Skeletal muscle tissue (tissue), 4 donors: Measurements from ENCODE around the gene IRAK1. TPM values are rescaled to one million over a fixed set of nuclear protein-coding genes. Genes with fewer than 3 reads are reported as not detected.

ENCODE experiments used
- H3K27ac ChIP-seq: one replicate; pipeline ENCODE4 v1.7.0; 2013; ENCODE audit warnings: mild to moderate bottlenecking, low read depth, low read length, inconsistent platforms
- H3K27me3 ChIP-seq, 3 donors: one replicate each; pipeline ENCODE4 v1.7.0; 2013; ENCODE audit warnings: low read length in 3 of 3; ENCODE audit not compliant: control insufficient read depth in 3 of 3, insufficient read depth in 3 of 3
- H3K36me3 ChIP-seq, 3 donors: one replicate each; pipeline ENCODE4 v1.7.0; 2013; ENCODE audit warnings: low read length in 3 of 3; ENCODE audit not compliant: control insufficient read depth in 3 of 3, insufficient read depth in 3 of 3
- H3K4me1 ChIP-seq, 3 donors: one replicate each; pipeline ENCODE4 v1.7.0; 2013; ENCODE audit warnings: low read length in 3 of 3, mild to moderate bottlenecking in 3 of 3; ENCODE audit not compliant: control insufficient read depth in 3 of 3, insufficient read depth in 3 of 3
- H3K4me3 ChIP-seq, 3 donors: one replicate each; pipeline ENCODE4 v1.7.0; 2013; ENCODE audit warnings: low read length in 3 of 3
- H3K9ac ChIP-seq, 3 donors: one replicate each; pipeline ENCODE4 v1.7.0; 2013; ENCODE audit warnings: low read length in 3 of 3, mild to moderate bottlenecking in 3 of 3, moderate library complexity in 2 of 3, low read depth in 1 of 3
- H3K9me3 ChIP-seq, 3 donors: one replicate each; pipeline ENCODE4 v1.7.0; 2013; ENCODE audit warnings: low read length in 3 of 3; ENCODE audit not compliant: control insufficient read depth in 3 of 3
- total RNA-seq: library from RNA; depleted of rRNA; stranded (reverse); fragments of >200 nt; gene quantifications from one replicate; pipeline ENCODE4 v1.2.3, GENCODE V29; 2014
- donor health status: Osteomylitis.

The IRAK1 gene
- total RNA-seq, 1 donor from 2014 or later, result 11.0 TPM

GRCh38 chrX:154030266-154030665 lies 10.6 kb upstream of the IRAK1 start:
- Histone ChIP-seq H3K9me3 (no peaks in the 10 kb centered on the region), H3K9ac (no peak overlapping the region), H3K36me3 (peaks cover 13 to 17% (median 16%) of the 10 kb centered on the region in 3 donors), H3K27ac (no peak overlapping the region), H3K27me3 (no peaks in the 10 kb centered on the region), H3K4me3 (no peak overlapping the region), H3K4me1 (peaks cover 0 to 18% (median 16%) of the 10 kb centered on the region in 3 donors)

DNA sequence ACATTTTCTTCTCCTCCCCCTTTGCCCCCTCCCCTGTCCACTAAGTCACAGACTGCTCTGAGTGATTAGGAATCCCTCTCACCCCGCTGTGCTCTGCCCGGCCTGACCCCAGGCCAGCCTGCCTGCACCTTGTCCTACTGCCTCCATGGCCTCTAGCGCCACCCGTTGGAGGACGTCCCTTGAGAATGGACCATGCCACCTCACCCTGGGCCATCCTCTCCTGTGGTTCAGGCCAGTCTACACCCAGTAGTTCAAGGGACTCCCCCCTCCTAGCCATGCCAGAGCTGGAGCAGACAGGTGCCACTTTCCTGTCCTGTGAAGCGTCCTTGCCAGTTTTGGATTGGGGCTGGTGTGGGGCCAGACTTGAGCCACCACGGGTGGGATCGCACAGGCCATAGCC lies 9.7 kb upstream of the IRAK1 start:
- Histone ChIP-seq H3K9me3 (no peaks in the 10 kb centered on the region), H3K27ac (no peak overlapping the region), H3K27me3 (peaks cover 0 to under 1% (median 0%) of the 10 kb centered on the region in 3 donors), H3K9ac (no peak overlapping the region), H3K4me3 (no peak overlapping the region), H3K36me3 (peaks cover 13 to 17% (median 16%) of the 10 kb centered on the region in 3 donors), H3K4me1 (peaks cover 0 to 21% (median 19%) of the 10 kb centered on the region in 3 donors)

GRCh38 chrX:154028502-154029184 lies 8.9 kb upstream of the IRAK1 start:
- peaks cover 0 to 2% (median 0%) of the 10 kb centered on the region in 3 donors for H3K27me3 ChIP-seq
- H3K36me3 ChIP-seq, result peaks cover 13 to 17% (median 16%) of the 10 kb centered on the region in 3 donors
- no peak overlapping the region for H3K4me3 ChIP-seq
- no peaks in the 10 kb centered on the region for H3K9me3 ChIP-seq
- H3K4me1 ChIP-seq, result peaks cover 0 to 18% (median 17%) of the 10 kb centered on the region in 3 donors
- no peak overlapping the region for H3K9ac ChIP-seq
- no peak overlapping the region for H3K27ac ChIP-seq

GRCh38 chrX:154027986-154028385 lies 8.3 kb upstream of the IRAK1 start:
- Histone ChIP-seq H3K27ac (no peak overlapping the region), H3K4me1 (peaks cover 0 to 15% (median 13%) of the 10 kb centered on the region in 3 donors), H3K27me3 (peaks cover 0 to 2% (median 0%) of the 10 kb centered on the region in 3 donors), H3K4me3 (no peak overlapping the region), H3K9ac (no peak overlapping the region), H3K9me3 (no peaks in the 10 kb centered on the region), H3K36me3 (peaks cover 13 to 17% (median 16%) of the 10 kb centered on the region in 3 donors)

GRCh38 chrX:154027022-154027402 lies 7.3 kb upstream of the IRAK1 start:
- Histone ChIP-seq H3K4me3 (no peak overlapping the region), H3K4me1 (peaks cover 0 to 19% (median 13%) of the 10 kb centered on the region in 3 donors), H3K36me3 (peaks cover 13 to 17% (median 15%) of the 10 kb centered on the region in 3 donors), H3K9ac (no peak overlapping the region), H3K27me3 (peaks cover 0 to 2% (median 0%) of the 10 kb centered on the region in 3 donors), H3K27ac (no peak overlapping the region), H3K9me3 (no peaks in the 10 kb centered on the region)

- H3K4me3 ChIP-seq, result no peak overlapping the region
- peaks cover 7 to 13% (median 11%) of the 10 kb centered on the region in 3 donors for H3K36me3 ChIP-seq
- peaks cover 0 to 2% (median 0%) of the 10 kb centered on the region in 3 donors for H3K27me3 ChIP-seq
- no peaks in the 10 kb centered on the region for H3K9me3 ChIP-seq
- H3K27ac ChIP-seq, result no peak overlapping the region
- H3K4me1 ChIP-seq, result peaks cover 0 to 21% (median 13%) of the 10 kb centered on the region in 3 donors
- H3K9ac ChIP-seq, result no peak overlapping the region
These were observed 6.7 kb upstream of the IRAK1 start for GRCh38 chrX:154026136-154027021.

DNA sequence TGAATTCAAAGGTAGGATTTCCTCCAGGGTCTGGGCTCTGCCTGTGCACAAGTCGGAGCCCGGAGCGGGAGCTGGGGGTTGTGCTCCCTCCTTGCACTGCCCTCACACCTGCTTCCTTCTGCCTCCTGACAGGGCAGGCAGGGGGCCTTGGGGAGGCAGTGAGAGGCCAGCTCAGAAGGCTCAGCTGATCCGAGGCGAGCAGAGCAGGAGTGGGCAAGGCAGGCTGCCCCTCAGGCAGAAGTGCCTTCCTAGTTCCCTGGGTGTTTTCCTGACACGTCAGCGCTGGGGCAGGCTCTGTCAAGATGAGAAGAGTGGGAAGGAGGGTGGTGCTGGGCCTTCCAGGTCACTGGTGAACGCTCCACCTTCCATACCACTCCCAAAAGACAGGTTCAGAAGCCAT lies 5.5 kb upstream of the IRAK1 start:
- Histone ChIP-seq H3K9ac (peak overlapping the region in 1 of 3 donors; percentile 16), H3K4me1 (peaks cover 8 to 32% (median 22%) of the 10 kb centered on the region in 3 donors), H3K27ac (no peak overlapping the region), H3K4me3 (no peak overlapping the region), H3K27me3 (peaks cover 0 to 2% (median 0%) of the 10 kb centered on the region in 3 donors), H3K36me3 (peaks cover 4 to 6% (median 4%) of the 10 kb centered on the region in 3 donors), H3K9me3 (no peaks in the 10 kb centered on the region)

- H3K9me3 ChIP-seq, result no peaks in the 10 kb centered on the region
- peaks cover 0 to 2% (median 0%) of the 10 kb centered on the region in 3 donors for H3K27me3 ChIP-seq
- no peak overlapping the region for H3K9ac ChIP-seq
- no peak overlapping the region for H3K27ac ChIP-seq
- peaks cover 0 to 3% (median 2%) of the 10 kb centered on the region in 3 donors for H3K36me3 ChIP-seq
- no peak overlapping the region for H3K4me3 ChIP-seq
- H3K4me1 ChIP-seq, result peaks cover 8 to 34% (median 22%) of the 10 kb centered on the region in 3 donors
These were observed 4.6 kb upstream of the IRAK1 start for GRCh38 chrX:154024271-154024670.

DNA sequence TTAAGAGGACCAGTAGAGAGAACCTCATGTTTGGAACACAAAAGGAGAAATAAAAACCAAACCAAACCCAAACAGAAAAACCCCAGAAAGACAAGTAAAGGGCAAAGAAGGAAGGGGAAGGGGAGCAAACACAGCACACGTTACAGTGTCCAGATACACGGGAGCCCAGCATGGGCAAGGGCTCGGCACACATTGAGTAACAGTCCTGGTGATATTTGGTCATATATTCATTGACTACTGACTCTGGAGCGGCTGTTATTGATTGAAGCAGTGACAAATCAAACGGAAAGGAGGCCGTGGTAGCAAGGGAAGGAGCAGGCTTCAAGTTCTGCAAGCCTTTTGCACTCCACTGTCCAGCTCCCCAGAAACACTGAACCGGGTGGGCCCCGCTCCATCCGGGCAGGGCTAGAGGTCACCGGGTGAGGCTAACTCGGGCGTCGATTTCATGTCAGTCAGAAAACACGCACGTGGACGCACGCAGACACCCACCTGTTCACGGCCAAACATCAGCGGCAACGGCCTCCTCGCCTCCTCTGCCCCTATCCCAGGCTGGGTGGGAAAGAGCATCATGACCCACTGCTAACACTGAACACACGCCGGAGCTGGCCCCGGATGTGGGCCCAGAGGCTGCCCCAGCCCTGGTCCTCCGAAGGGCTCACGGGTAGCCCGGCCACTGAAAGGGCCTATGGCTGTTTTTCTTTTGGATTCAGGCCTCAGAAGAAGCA lies 3.7 kb upstream of the IRAK1 start:
- Histone ChIP-seq H3K4me3 (no peak overlapping the region), H3K9ac (no peak overlapping the region), H3K27ac (no peak overlapping the region), H3K4me1 (peaks cover 14 to 35% (median 25%) of the 10 kb centered on the region in 3 donors), H3K27me3 (peaks cover 0 to 2% (median 0%) of the 10 kb centered on the region in 3 donors), H3K36me3 (peaks cover 0 to 2% (median 1%) of the 10 kb centered on the region in 3 donors), H3K9me3 (no peaks in the 10 kb centered on the region)
